ENCODE results near the gene PCIF1. TPM values are rescaled to one million over a fixed set of nuclear protein-coding genes. Genes with fewer than 3 reads are reported as not detected.

Gene PCIF1
- total RNA-seq, 2 experiments from 2014 or later = 27.8 to 29.5 TPM

GRCh38 chr20:45959126-45959525 lies 24.6 kb downstream of the PCIF1 start:
- no peak for ATAC-seq
- DNase-seq = no peak
- Mint-ChIP-seq H3K4me3 (no peak overlapping the region), H3K27me3 (no peaks in the 10 kb centered on the region), H3K4me1 (ENCODE audit: low read depth) (no peaks in the 10 kb centered on the region), H3K36me3 (ENCODE audit: low read depth) (peaks cover 45% of the 10 kb centered on the region), H3K27ac (no peak overlapping the region), H3K9me3 (no peaks in the 10 kb centered on the region)
- intact Hi-C loops (cut with micrococcal nuclease) = no loop called here
- CTCF ChIA-PET = interaction anchor here (1.3 to 5.3 kb wide), 2 partner anchors 11 to 12 kb away, joined by 3 to 50 read pairs; no protein-coding TSS in a partner anchor
- TF ChIP-seq CTCF (IDR thresholded peaks at IDR 0.05) = no peak
- POLR2A ChIA-PET = interaction anchor here (0.8 to 5.8 kb wide), 7 partner anchors 10 to 24 kb away, joined by 3 to 55 read pairs (median 5); partner anchors contain the start of genes PCIF1 and ZNF335

GRCh38 chr20:45959956-45960630 lies 25.6 kb downstream of the PCIF1 start:
- ATAC-seq (no peak), DNase-seq (no peak)
- POLR2A ChIA-PET = interaction anchor here (0.9 to 5.8 kb wide), 6 partner anchors 9 to 136 kb away, joined by 3 to 55 read pairs (median 6); partner anchors contain the start of gene ZNF335
- TF ChIP-seq CTCF (IDR thresholded peaks at IDR 0.05) = no peak
- no peaks in the 10 kb centered on the region for H3K4me1 Mint-ChIP-seq (ENCODE audit: low read depth)
- H3K27ac Mint-ChIP-seq = no peak overlapping the region
- CTCF ChIA-PET = interaction anchor here (3.5 to 5.3 kb wide), 2 partner anchors 10 to 161 kb away, joined by 25 to 50 read pairs; no protein-coding TSS in a partner anchor
- H3K36me3 Mint-ChIP-seq (ENCODE audit: low read depth) = peaks cover 49% of the 10 kb centered on the region
- no peaks in the 10 kb centered on the region for H3K9me3 Mint-ChIP-seq
- H3K4me3 Mint-ChIP-seq = no peak overlapping the region
- H3K27me3 Mint-ChIP-seq = no peaks in the 10 kb centered on the region
- intact Hi-C loops (cut with micrococcal nuclease) = no loop called here

GRCh38 chr20:45962031-45962755 lies 27.7 kb downstream of the PCIF1 start:
- peaks cover 54% of the 10 kb centered on the region for H3K36me3 Mint-ChIP-seq (ENCODE audit: low read depth)

GRCh38 chr20:45963059-45964005 lies 28.8 kb downstream of the PCIF1 start:
- intact Hi-C loops (cut with micrococcal nuclease) = no loop called here
- POLR2A ChIA-PET = interaction anchor here (0.6 to 4.4 kb wide), 3 partner anchors 9 to 29 kb away, joined by 3 to 43 read pairs (median 5); partner anchors contain the start of genes PCIF1 and ZNF335
- CTCF ChIA-PET = interaction anchor here (0.7 to 3.5 kb wide), 5 partner anchors 9 to 164 kb away, joined by 3 to 25 read pairs (median 3); no protein-coding TSS in a partner anchor
- H3K4me1 Mint-ChIP-seq (ENCODE audit: low read depth) = no peaks in the 10 kb centered on the region
- H3K36me3 Mint-ChIP-seq (ENCODE audit: low read depth) = peaks cover 60% of the 10 kb centered on the region
- H3K9me3 Mint-ChIP-seq = no peaks in the 10 kb centered on the region
- DNase-seq = no peak
- ATAC-seq = peak; percentile 58
- no peak overlapping the region for H3K27ac Mint-ChIP-seq
- H3K4me3 Mint-ChIP-seq = no peak overlapping the region
- H3K27me3 Mint-ChIP-seq = no peaks in the 10 kb centered on the region
- no peak for TF ChIP-seq CTCF (IDR thresholded peaks at IDR 0.05)

More at GRCh38 chr20:45962031-45962755, 27.7 kb downstream of the PCIF1 start:
- CTCF ChIA-PET = interaction anchor here (0.7 to 5.3 kb wide), 6 partner anchors 8 to 163 kb away, joined by 3 to 50 read pairs (median 4); no protein-coding TSS in a partner anchor
- ATAC-seq (no peak), DNase-seq (no peak)
- Mint-ChIP-seq H3K4me3 (no peak overlapping the region), H3K27ac (no peak overlapping the region), H3K27me3 (no peaks in the 10 kb centered on the region), H3K4me1 (ENCODE audit: low read depth) (no peaks in the 10 kb centered on the region), H3K9me3 (no peaks in the 10 kb centered on the region)
- TF ChIP-seq CTCF (IDR thresholded peaks at IDR 0.05) = no peak
- intact Hi-C loops (cut with micrococcal nuclease) = no loop called here
- POLR2A ChIA-PET = interaction anchor here (0.7 to 5.8 kb wide), 5 partner anchors 9 to 226 kb away, joined by 4 to 55 read pairs (median 5); partner anchors contain the start of gene ZNF335

Data from activated CD8-positive, alpha-beta T cell treated with anti-CD3 and anti-CD28 coated beads for 36 hours (primary cell).